ENCODE measurements around the gene QRICH1.

DNA sequence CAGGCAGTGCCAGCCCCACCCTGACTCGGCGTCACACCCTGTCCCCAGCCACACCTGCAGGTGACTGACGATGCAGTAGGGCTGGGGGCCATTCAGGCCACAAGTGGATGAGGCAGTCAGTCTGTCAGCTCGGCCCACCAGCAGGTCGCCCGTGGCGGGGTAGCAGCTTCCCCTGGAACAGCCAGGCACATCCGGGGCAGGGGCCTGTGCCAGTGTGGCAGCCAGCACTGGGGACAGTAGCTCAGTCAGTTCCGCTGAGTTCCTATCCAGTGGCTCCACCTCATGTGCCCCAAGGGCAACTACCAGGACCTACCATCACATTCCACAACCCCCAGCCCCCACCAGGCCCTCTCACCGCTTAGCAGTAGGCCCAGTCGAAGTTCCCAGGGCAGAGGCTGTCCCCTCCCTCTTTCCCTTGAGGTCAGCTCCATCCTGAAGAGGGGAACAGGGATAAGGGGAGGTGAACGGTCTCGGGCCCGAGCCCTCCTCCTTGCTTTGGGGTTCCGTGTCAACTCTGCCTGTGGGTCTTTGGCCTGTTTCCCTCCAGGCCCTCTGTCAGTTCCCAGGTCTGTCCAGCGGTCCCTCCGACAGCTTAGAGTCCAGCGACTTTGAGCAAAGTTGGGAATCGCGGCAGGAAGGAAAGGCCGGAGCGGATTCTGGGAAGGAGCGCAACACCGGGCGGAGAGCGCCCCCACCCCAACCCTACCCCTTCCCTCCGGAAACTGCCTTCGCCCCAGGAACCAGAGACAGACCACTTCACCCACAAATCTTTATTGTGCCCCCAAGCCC, 38.8 kb upstream of the QRICH1 start, which contains the start of gene LAMB2:
- TF ChIP-seq, protein P1, sequence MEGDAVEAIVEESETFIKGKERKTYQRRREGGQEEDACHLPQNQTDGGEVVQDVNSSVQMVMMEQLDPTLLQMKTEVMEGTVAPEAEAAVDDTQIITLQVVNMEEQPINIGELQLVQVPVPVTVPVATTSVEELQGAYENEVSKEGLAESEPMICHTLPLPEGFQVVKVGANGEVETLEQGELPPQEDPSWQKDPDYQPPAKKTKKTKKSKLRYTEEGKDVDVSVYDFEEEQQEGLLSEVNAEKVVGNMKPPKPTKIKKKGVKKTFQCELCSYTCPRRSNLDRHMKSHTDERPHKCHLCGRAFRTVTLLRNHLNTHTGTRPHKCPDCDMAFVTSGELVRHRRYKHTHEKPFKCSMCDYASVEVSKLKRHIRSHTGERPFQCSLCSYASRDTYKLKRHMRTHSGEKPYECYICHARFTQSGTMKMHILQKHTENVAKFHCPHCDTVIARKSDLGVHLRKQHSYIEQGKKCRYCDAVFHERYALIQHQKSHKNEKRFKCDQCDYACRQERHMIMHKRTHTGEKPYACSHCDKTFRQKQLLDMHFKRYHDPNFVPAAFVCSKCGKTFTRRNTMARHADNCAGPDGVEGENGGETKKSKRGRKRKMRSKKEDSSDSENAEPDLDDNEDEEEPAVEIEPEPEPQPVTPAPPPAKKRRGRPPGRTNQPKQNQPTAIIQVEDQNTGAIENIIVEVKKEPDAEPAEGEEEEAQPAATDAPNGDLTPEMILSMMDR (IDR thresholded peaks at IDR 0.05; ENCODE audit: insufficient read depth, low read length, poor library complexity, severe bottlenecking) = no peak
- TF ChIP-seq EZH2phosphoT487 (conservative IDR thresholded peaks at IDR 0.05; ENCODE audit: low read length) = no peak

All from SU-DHL-6 (cell line).